Measurements from ENCODE around the gene GDPD2.

Gene GDPD2

GRCh38 chrX:70424801-70425200 is 1.7 kb downstream of the GDPD2 start:
- no peaks in the 10 kb centered on the region for H3K4me1 ChIP-seq (ENCODE audit: insufficient read depth, poor library complexity, severe bottlenecking)
- no peaks in the 10 kb centered on the region for H3K36me3 ChIP-seq (ENCODE audit: low read depth)
- no peaks in the 10 kb centered on the region for H3K27me3 ChIP-seq (ENCODE audit: insufficient read depth, poor library complexity, severe bottlenecking)
- no peak for ATAC-seq (ENCODE audit: low read depth)
- no peak overlapping the region for H3K4me3 ChIP-seq (ENCODE audit: severe bottlenecking)
- TF ChIP-seq CTCF (IDR thresholded peaks at IDR 0.05; ENCODE audit: poor library complexity, severe bottlenecking), result no peak
- no peak overlapping the region for H3K27ac ChIP-seq (ENCODE audit: poor library complexity, severe bottlenecking)
- no peak for DNase-seq (ENCODE audit: low spot score)
- no peaks in the 10 kb centered on the region for H3K9me3 ChIP-seq (ENCODE audit: severe bottlenecking)

GRCh38 chrX:70426286-70427278 is 3.5 kb downstream of the GDPD2 start:
- no peaks in the 10 kb centered on the region for H3K36me3 ChIP-seq (ENCODE audit: low read depth)
- no peaks in the 10 kb centered on the region for H3K27me3 ChIP-seq (ENCODE audit: insufficient read depth, poor library complexity, severe bottlenecking)
- DNase-seq (ENCODE audit: low spot score), result no peak
- no peak overlapping the region for H3K4me3 ChIP-seq (ENCODE audit: severe bottlenecking)
- no peak for ATAC-seq (ENCODE audit: low read depth)
- no peaks in the 10 kb centered on the region for H3K4me1 ChIP-seq (ENCODE audit: insufficient read depth, poor library complexity, severe bottlenecking)
- no peak for TF ChIP-seq CTCF (IDR thresholded peaks at IDR 0.05; ENCODE audit: poor library complexity, severe bottlenecking)
- no peaks in the 10 kb centered on the region for H3K9me3 ChIP-seq (ENCODE audit: severe bottlenecking)
- no peak overlapping the region for H3K27ac ChIP-seq (ENCODE audit: poor library complexity, severe bottlenecking)

- Histone ChIP-seq H3K36me3 (ENCODE audit: low read depth) (no peaks in the 10 kb centered on the region), H3K27ac (ENCODE audit: poor library complexity, severe bottlenecking) (no peak overlapping the region), H3K4me3 (ENCODE audit: severe bottlenecking) (no peak overlapping the region), H3K9me3 (ENCODE audit: severe bottlenecking) (no peaks in the 10 kb centered on the region), H3K4me1 (ENCODE audit: insufficient read depth, poor library complexity, severe bottlenecking) (no peaks in the 10 kb centered on the region), H3K27me3 (ENCODE audit: insufficient read depth, poor library complexity, severe bottlenecking) (no peaks in the 10 kb centered on the region)
- no peak for ATAC-seq (ENCODE audit: low read depth)
- DNase-seq (ENCODE audit: low spot score), result no peak
- no peak for TF ChIP-seq CTCF (IDR thresholded peaks at IDR 0.05; ENCODE audit: poor library complexity, severe bottlenecking)
These were observed 4.3 kb downstream of the GDPD2 start for GRCh38 chrX:70427365-70427764.

GRCh38 chrX:70429759-70430158 is 6.6 kb downstream of the GDPD2 start:
- no peak overlapping the region for H3K4me3 ChIP-seq (ENCODE audit: severe bottlenecking)
- no peak overlapping the region for H3K27ac ChIP-seq (ENCODE audit: poor library complexity, severe bottlenecking)
- no peaks in the 10 kb centered on the region for H3K36me3 ChIP-seq (ENCODE audit: low read depth)
- H3K27me3 ChIP-seq (ENCODE audit: insufficient read depth, poor library complexity, severe bottlenecking), result no peaks in the 10 kb centered on the region
- H3K9me3 ChIP-seq (ENCODE audit: severe bottlenecking), result no peaks in the 10 kb centered on the region
- ATAC-seq (ENCODE audit: low read depth), result no peak
- no peak for TF ChIP-seq CTCF (IDR thresholded peaks at IDR 0.05; ENCODE audit: poor library complexity, severe bottlenecking)
- H3K4me1 ChIP-seq (ENCODE audit: insufficient read depth, poor library complexity, severe bottlenecking), result no peaks in the 10 kb centered on the region
- DNase-seq (ENCODE audit: low spot score), result no peak

All from RWPE2 (cell line).